Common myeloid progenitor, CD34-positive (primary cell): ENCODE data around the gene ZNF711. TPM values are rescaled to one million over a fixed set of nuclear protein-coding genes. Genes with fewer than 3 reads are reported as not detected.

Experiments
- CTCF ChIA-PET: fragments of 350-600 bp; sonication (Branson Sonifier 250); formaldehyde crosslinking; loops from one replicate; lab custom pipeline; 2021; ENCODE audit warnings: antibody characterized with exemption; lab: Charles Lee
- POLR2A ChIA-PET: fragments of 350-600 bp; sonication (Branson Sonifier 250); formaldehyde crosslinking; loops from one replicate; lab custom pipeline; 2021; ENCODE audit warnings: antibody characterized with exemption; lab: Charles Lee
- DNase-seq, 3 donors: peaks; one replicate each; pipeline versions ENCODE4 v3.0.0 to v3.0.0-alpha.2; 2013
- H3K27ac ChIP-seq, 2 experiments: 1 replicate in 1 of 2; 2 replicates in 1 of 2; pipeline ENCODE4 v1.7.0; 2013; ENCODE audit warnings: inconsistent platforms in 2 of 2, low read length in 2 of 2, mild to moderate bottlenecking in 2 of 2, low read depth in 1 of 2, moderate library complexity in 1 of 2; ENCODE audit not compliant: severe bottlenecking in 2 of 2, insufficient read depth in 1 of 2, poor library complexity in 1 of 2
- H3K27me3 ChIP-seq, 5 experiments: replicated peaks in 2 of 5; 1 replicate in 3 of 5; 2 replicates in 2 of 5; pipeline versions ENCODE4 v1.6.1 to v1.7.0; 2013; ENCODE audit warnings: low read length in 4 of 5, mild to moderate bottlenecking in 2 of 5, moderate library complexity in 2 of 5, inconsistent platforms in 1 of 5; ENCODE audit not compliant: insufficient read depth in 5 of 5, control insufficient read depth in 4 of 5
- H3K36me3 ChIP-seq, 4 experiments: 1 replicate in 2 of 4; 2 replicates in 2 of 4; pipeline versions ENCODE4 v1.6.1 to v1.7.0; 2013; ENCODE audit warnings: low read length in 3 of 4, control low read depth in 1 of 4, mild to moderate bottlenecking in 1 of 4; ENCODE audit not compliant: control insufficient read depth in 4 of 4, insufficient read depth in 4 of 4
- H3K4me1 ChIP-seq, 4 experiments: 1 replicate in 3 of 4; 2 replicates in 1 of 4; pipeline versions ENCODE4 v1.6.1 to v1.7.1; 2013; ENCODE audit warnings: low read length in 3 of 4, mild to moderate bottlenecking in 3 of 4, control low read depth in 1 of 4, inconsistent platforms in 1 of 4, moderate library complexity in 1 of 4; ENCODE audit not compliant: control insufficient read depth in 4 of 4, insufficient read depth in 4 of 4; ENCODE audit errors: control extremely low read depth in 1 of 4
- H3K4me3 ChIP-seq, 7 experiments: 1 replicate in 4 of 7; 2 replicates in 3 of 7; pipeline versions ENCODE4 v1.5.1 to v1.7.0; 2013; ENCODE audit warnings: mild to moderate bottlenecking in 7 of 7, low read length in 6 of 7, moderate library complexity in 6 of 7, inconsistent platforms in 2 of 7, low read depth in 2 of 7, control low read depth in 1 of 7; ENCODE audit not compliant: insufficient read depth in 4 of 7, control insufficient read depth in 1 of 7; ENCODE audit errors: extremely low read depth in 1 of 7
- H3K9me3 ChIP-seq, 5 experiments: 1 replicate in 4 of 5; 2 replicates in 1 of 5; pipeline versions ENCODE4 v1.6.1 to v1.7.1; 2013; ENCODE audit warnings: low read length in 4 of 5, mild to moderate bottlenecking in 2 of 5, inconsistent platforms in 1 of 5, low read depth in 1 of 5, moderate library complexity in 1 of 5; ENCODE audit not compliant: control insufficient read depth in 4 of 5, insufficient read depth in 2 of 5; ENCODE audit errors: control extremely low read depth in 1 of 5
- WGBS: methylation state at CpG from one replicate; pipeline ENCODE4 v1.1.5; 2013; ENCODE audit not compliant: insufficient coverage; 5-methylcytosine and 5-hydroxymethylcytosine counted together
- polyA plus RNA-seq: library from polyadenylated mRNA; unstranded; fragments of 120-200 nt; gene quantifications from one replicate; pipeline ENCODE4 v1.2.1, GENCODE V29; 2013

The ZNF711 gene
- 78.0 TPM for polyA plus RNA-seq

DNA sequence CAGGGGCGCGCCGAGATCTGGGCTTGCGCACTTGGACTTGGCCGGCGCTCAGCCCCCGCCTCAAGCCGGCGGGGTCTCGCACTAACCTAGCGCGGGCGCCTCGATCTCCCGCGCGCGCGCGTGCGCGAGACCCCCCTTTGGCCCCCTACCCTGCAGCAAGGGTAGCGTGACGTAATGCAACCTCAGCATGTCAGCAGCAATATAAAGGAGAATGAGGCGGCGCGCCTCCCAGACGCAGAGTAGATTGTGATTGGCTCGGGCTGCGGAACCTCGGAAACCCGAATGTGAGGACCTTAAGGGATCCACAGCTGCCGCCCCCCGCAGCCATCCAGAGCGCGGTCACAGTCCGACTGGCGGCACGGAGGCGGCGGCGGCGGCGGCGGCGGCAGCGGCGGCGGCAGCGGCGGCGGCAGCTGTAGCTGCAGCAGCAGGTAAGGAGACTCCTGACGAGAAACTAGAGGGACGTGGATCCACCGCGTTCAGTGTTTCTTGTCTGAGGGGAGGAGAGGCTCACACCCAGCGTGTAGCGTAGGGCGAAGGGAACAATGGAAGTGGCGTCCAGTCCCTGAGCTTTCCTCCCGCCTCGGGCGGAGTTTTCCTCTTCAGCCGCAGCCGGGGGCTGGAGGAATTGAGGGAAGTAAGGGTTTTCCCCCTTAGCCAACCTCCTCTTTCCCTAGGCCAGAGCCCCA, at the start of gene ZNF711, which contains the start of gene SATL1:
Gene ZNF711, plus strand, starts transcription at position 231 of the 689 bp plus-strand sequence. CDS start 3,582 bp downstream, outside the sequence.
Gene SATL1, minus strand, starts transcription at position 19 of the 689 bp plus-strand sequence. CDS start 134,811 bp downstream, outside the sequence.
- no peaks in the 10 kb centered on the region for H3K27me3 ChIP-seq
- peaks cover 0 to 3% (median 0%) of the 10 kb centered on the region in 4 experiments for H3K36me3 ChIP-seq
- H3K27ac ChIP-seq: peak within 1 kb of the TSS; percentile 59 to 83
- ChIA-PET POLR2A (no interaction called here), CTCF (interaction anchor here (0.6 to 0.7 kb wide), 2 partner anchors 636 to 810 kb away, joined by 3 to 4 read pairs; no protein-coding TSS in a partner anchor)
- no peaks in the 10 kb centered on the region for H3K9me3 ChIP-seq
- peak within 1 kb of the TSS; percentile 60 to 94 (median 77) for H3K4me3 ChIP-seq
- peaks cover 0 to 7% (median 2%) of the 10 kb centered on the region in 4 experiments for H3K4me1 ChIP-seq
- DNase-seq: peak; percentile 87 to 96 (median 94)
- 37% methylated on average over 48 of the region's 65 CpGs for WGBS

DNA sequence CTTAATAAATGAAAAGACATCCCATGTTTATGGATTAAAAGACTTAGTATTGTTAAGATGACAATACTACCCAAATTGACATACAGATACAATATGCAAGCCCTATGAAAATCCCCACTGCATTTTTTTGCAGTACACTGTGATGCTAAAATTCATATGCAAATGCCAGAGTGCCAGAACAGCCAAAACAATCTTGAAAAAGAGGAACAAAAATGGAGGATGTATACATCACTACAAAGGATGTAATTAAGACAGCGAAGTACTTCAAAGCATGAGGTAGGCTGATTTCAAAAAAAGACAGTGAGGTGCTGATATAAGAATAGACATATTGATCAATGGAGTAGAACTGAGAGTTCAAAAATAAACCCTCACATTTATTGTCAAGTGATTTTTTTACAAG, 47.5 kb upstream of the ZNF711 start:
- ChIA-PET CTCF (no interaction called here), POLR2A (no interaction called here)
- WGBS: no CpG with 5 or more reads among the region's 1 CpG

GRCh38 chrX:85203461-85203970, 40.3 kb upstream of the ZNF711 start:
- H3K9me3 ChIP-seq: no peaks in the 10 kb centered on the region
- no peaks in the 10 kb centered on the region for H3K27me3 ChIP-seq
- ChIA-PET POLR2A (no interaction called here), CTCF (no interaction called here)
- no peak overlapping the region for H3K4me3 ChIP-seq
- DNase-seq: no peak
- H3K4me1 ChIP-seq: no peaks in the 10 kb centered on the region
- no peak overlapping the region for H3K27ac ChIP-seq
- H3K36me3 ChIP-seq: no peaks in the 10 kb centered on the region
- 85% methylated on average over 8 of the region's 8 CpGs for WGBS

More for the DNA sequence above, 47.5 kb upstream of the ZNF711 start:
- Histone ChIP-seq H3K27ac (no peak overlapping the region), H3K4me3 (no peak overlapping the region), H3K9me3 (no peaks in the 10 kb centered on the region), H3K4me1 (no peaks in the 10 kb centered on the region), H3K36me3 (no peaks in the 10 kb centered on the region), H3K27me3 (no peaks in the 10 kb centered on the region)
- no peak for DNase-seq

GRCh38 chrX:85213792-85214530, 29.8 kb upstream of the ZNF711 start:
- Histone ChIP-seq H3K27me3 (no peaks in the 10 kb centered on the region), H3K9me3 (no peaks in the 10 kb centered on the region), H3K4me1 (no peaks in the 10 kb centered on the region), H3K4me3 (no peak overlapping the region), H3K27ac (no peak overlapping the region), H3K36me3 (no peaks in the 10 kb centered on the region)
- 73% methylated on average over 1 of the region's 3 CpGs for WGBS
- DNase-seq: no peak
- ChIA-PET CTCF (no interaction called here), POLR2A (no interaction called here)

- no peaks in the 10 kb centered on the region for H3K4me1 ChIP-seq
- no peaks in the 10 kb centered on the region for H3K27me3 ChIP-seq
- H3K36me3 ChIP-seq: no peaks in the 10 kb centered on the region
- ChIA-PET CTCF (no interaction called here), POLR2A (no interaction called here)
- no peak for DNase-seq
- 67% methylated on average over 1 of the region's 1 CpG for WGBS
- H3K27ac ChIP-seq: no peak overlapping the region
- no peaks in the 10 kb centered on the region for H3K9me3 ChIP-seq
- no peak overlapping the region for H3K4me3 ChIP-seq
Observed at GRCh38 chrX:85215946-85216345, 27.8 kb upstream of the ZNF711 start.

DNA sequence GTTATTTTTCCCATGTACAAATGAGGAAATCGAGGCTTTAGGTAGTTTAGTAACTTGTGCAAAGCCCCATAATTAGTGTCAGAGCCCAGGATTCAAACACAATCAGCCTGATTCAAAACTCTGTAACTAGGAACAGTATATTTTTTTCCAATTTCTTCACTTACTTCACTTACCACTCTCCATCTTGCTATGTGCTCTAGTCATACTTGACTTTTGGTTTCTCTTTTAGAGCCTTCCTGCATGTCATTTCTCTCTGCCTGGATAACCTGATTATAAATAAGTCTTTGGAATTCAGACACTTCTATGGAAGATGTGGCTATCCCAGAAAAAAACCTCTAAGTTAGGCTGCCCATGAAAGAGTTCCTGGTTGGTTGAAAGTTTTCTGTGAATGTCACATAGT, 22.4 kb upstream of the ZNF711 start:
- H3K4me3 ChIP-seq: no peak overlapping the region
- no peaks in the 10 kb centered on the region for H3K4me1 ChIP-seq
- H3K27ac ChIP-seq: no peak overlapping the region
- ChIA-PET CTCF (no interaction called here), POLR2A (no interaction called here)
- whole genome bisulfite sequencing: no CpG with 5 or more reads among the region's 1 CpG
- H3K27me3 ChIP-seq: no peaks in the 10 kb centered on the region
- DNase-seq: no peak
- H3K9me3 ChIP-seq: no peaks in the 10 kb centered on the region
- no peaks in the 10 kb centered on the region for H3K36me3 ChIP-seq

- Histone ChIP-seq H3K4me3 (no peak overlapping the region), H3K9me3 (no peaks in the 10 kb centered on the region), H3K36me3 (no peaks in the 10 kb centered on the region), H3K4me1 (no peaks in the 10 kb centered on the region), H3K27me3 (no peaks in the 10 kb centered on the region), H3K27ac (no peak overlapping the region)
- CTCF ChIA-PET: no interaction called here
- no peak for DNase-seq
- WGBS: 90% methylated on average over 2 of the region's 2 CpGs
- POLR2A ChIA-PET: no interaction called here
Observed at GRCh38 chrX:85223359-85223758, 20.4 kb upstream of the ZNF711 start.
